ENCODE data around the gene ANKUB1.

ANKUB1 gene

DNA sequence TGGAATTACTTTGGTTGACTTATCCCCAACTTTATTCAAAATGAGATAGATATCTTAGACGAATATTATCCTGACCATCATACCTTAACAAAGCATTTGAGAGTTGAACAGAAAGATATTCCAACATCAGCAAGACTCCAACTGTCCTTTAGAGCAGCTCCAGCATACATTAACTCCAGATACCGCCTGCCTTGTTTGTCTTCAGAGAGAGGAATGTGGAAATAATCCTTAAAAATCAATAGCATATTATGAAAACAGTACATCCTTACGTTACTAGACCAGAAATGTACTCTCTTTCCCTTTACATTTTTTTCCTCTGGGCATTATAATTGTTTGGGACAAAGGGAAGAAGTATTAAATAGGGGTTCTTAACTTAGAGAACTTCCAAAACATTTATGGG lies 1.7 kb downstream of the ANKUB1 start:
- TF ChIP-seq, protein P1, sequence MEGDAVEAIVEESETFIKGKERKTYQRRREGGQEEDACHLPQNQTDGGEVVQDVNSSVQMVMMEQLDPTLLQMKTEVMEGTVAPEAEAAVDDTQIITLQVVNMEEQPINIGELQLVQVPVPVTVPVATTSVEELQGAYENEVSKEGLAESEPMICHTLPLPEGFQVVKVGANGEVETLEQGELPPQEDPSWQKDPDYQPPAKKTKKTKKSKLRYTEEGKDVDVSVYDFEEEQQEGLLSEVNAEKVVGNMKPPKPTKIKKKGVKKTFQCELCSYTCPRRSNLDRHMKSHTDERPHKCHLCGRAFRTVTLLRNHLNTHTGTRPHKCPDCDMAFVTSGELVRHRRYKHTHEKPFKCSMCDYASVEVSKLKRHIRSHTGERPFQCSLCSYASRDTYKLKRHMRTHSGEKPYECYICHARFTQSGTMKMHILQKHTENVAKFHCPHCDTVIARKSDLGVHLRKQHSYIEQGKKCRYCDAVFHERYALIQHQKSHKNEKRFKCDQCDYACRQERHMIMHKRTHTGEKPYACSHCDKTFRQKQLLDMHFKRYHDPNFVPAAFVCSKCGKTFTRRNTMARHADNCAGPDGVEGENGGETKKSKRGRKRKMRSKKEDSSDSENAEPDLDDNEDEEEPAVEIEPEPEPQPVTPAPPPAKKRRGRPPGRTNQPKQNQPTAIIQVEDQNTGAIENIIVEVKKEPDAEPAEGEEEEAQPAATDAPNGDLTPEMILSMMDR (IDR thresholded peaks at IDR 0.05; ENCODE audit: low read depth, low read length, missing control alignments), result no peak
- no peaks in the 10 kb centered on the region for H3K36me3 ChIP-seq (replicated peaks)
- no peak for DNase-seq
- no peak overlapping the region for H3K27ac ChIP-seq
- H3K4me3 ChIP-seq (ENCODE audit: low read depth, low read length), result no peak overlapping the region
- in situ Hi-C loops (cut with HindIII; ENCODE audit: low pct_ligation_motif_present, low sequenced_read_pairs), result no loop called here
- no peaks in the 10 kb centered on the region for H3K27me3 ChIP-seq (replicated peaks)

DNA sequence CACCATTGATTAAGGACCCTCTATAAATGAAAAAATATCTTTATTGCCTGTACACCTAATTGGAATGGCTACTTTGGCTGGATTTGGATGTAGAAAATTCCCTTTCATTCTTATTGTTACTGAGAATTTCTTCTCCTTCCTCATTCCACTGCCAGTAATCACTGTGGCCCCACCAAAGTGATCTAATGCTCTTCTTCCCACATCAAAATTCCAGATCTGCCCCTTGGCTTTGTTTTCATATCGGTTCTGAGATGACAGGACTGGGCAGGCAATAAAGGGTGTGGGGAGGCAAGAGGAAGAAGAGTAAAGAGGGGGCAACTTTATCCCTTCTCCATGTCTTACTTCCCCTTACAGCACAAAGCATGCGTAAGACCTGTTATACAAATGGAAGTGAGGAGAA lies 2.1 kb downstream of the ANKUB1 start:
- H3K27me3 ChIP-seq (replicated peaks), result no peaks in the 10 kb centered on the region
- H3K36me3 ChIP-seq (replicated peaks), result no peaks in the 10 kb centered on the region
- TF ChIP-seq, protein P1 (IDR thresholded peaks at IDR 0.05; ENCODE audit: low read depth, low read length, missing control alignments), result no peak
- H3K27ac ChIP-seq, result no peak overlapping the region
- H3K4me3 ChIP-seq (ENCODE audit: low read depth, low read length), result no peak overlapping the region
- in situ Hi-C loops (cut with HindIII; ENCODE audit: low pct_ligation_motif_present, low sequenced_read_pairs), result no loop called here
- DNase-seq, result peak; percentile 22

DNA sequence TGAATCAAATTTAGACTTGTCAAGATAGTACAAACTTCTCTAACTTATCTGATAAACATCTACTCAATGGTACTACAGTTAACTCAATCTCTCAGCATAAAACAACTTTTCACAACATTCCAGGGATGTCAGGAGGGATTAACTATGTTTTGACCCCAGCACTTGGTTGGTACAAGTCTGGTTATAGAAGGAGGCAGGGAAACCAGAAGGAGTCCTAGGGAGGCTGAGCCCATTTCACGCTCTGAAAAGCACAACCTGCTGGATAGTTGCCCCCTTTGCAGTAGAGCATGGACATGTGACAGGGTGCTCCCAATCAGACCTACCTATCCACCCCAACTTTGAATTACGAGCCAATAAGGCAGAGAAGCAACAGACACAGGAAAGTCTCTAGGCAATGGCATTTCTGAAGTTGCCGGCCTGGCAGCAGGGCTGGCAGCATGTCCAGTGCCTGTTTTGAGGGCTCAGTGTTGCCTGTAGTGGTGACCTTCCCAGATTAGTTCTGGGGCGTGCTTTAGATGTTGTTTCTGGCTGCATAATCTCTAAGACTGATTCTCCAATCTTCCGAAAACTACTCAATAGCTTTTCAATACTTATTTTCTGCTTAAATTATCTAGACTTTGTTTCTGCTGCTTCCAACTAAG lies 8.2 kb downstream of the ANKUB1 start:
- TF ChIP-seq, protein P1 (IDR thresholded peaks at IDR 0.05; ENCODE audit: low read depth, low read length, missing control alignments), result no peak
- no peak for DNase-seq
- Histone ChIP-seq H3K4me3 (ENCODE audit: low read depth, low read length) (no peak overlapping the region), H3K27ac (no peak overlapping the region), H3K27me3 (replicated peaks) (no peaks in the 10 kb centered on the region), H3K36me3 (replicated peaks) (no peaks in the 10 kb centered on the region)
- in situ Hi-C loops (cut with HindIII; ENCODE audit: low pct_ligation_motif_present, low sequenced_read_pairs), result no loop called here

DNA sequence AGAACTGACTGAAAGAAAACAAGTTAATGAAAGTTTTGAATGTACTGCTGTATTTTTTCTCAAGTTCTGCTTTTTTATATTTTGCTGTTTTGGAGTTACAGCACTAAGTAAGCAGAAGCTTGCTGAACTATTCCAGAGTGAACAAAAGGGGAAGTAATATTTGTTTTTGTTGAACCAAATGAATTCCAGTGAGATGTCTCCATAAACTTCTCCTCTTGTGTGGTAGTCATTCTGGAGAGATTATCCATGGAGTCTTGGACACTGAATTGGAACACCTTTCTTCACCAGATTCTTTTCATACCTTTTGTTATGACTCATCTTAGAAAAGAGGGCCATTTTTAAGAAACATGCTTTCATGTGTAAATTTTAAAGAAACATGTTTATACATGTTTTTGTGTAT lies 8.8 kb downstream of the ANKUB1 start:
- Histone ChIP-seq H3K36me3 (replicated peaks) (no peaks in the 10 kb centered on the region), H3K27ac (no peak overlapping the region), H3K27me3 (replicated peaks) (no peaks in the 10 kb centered on the region), H3K4me3 (ENCODE audit: low read depth, low read length) (no peak overlapping the region)
- TF ChIP-seq, protein P1 (IDR thresholded peaks at IDR 0.05; ENCODE audit: low read depth, low read length, missing control alignments), result no peak
- in situ Hi-C loops (cut with HindIII; ENCODE audit: low pct_ligation_motif_present, low sequenced_read_pairs), result no loop called here
- DNase-seq, result no peak

DNA sequence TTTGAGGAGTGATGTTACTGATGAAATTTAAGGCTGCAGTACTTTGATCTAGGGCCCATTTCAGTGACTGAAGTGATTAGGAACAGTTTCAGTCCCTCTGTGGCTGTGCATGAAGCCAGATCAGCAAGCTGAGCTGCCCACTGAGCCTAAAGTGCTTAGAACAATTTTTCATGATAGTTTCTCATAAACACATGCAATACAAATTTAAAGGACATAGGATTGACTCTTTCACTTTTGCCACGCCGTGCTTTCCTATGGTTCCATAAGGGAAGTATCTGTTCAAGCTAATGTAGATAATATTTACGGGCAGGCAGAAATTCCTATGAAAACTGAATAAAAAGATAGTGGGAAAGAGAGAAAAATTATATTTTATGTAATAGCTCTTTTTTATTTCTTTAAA lies 10.6 kb downstream of the ANKUB1 start:
- TF ChIP-seq, protein P1 (IDR thresholded peaks at IDR 0.05; ENCODE audit: low read depth, low read length, missing control alignments), result no peak
- no peak for DNase-seq
- no peaks in the 10 kb centered on the region for H3K27me3 ChIP-seq (replicated peaks)
- in situ Hi-C loops (cut with HindIII; ENCODE audit: low pct_ligation_motif_present, low sequenced_read_pairs), result no loop called here
- no peaks in the 10 kb centered on the region for H3K36me3 ChIP-seq (replicated peaks)
- H3K4me3 ChIP-seq (ENCODE audit: low read depth, low read length), result no peak overlapping the region
- no peak overlapping the region for H3K27ac ChIP-seq

DNA sequence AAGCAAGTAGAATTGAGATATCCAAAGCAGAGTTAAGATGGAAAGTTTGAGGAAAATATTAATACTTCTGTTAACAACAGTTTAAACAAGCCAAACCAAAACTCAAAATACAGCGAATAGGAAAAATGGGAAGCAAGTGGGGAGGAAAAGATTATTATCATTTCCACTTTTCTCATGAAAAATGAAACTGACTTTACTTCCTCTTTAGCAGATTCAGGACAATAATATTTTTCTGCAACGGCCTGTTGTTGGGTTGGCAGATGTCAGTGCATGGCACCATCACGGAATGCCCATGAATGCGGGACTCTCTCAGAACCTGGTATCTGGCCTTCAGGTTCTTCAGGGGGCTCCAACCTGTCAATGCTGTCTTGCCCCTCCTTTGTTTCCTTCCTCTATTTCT lies 11.1 kb downstream of the ANKUB1 start:
- Histone ChIP-seq H3K27me3 (replicated peaks) (no peaks in the 10 kb centered on the region), H3K27ac (no peak overlapping the region), H3K36me3 (replicated peaks) (no peaks in the 10 kb centered on the region), H3K4me3 (ENCODE audit: low read depth, low read length) (no peak overlapping the region)
- in situ Hi-C loops (cut with HindIII; ENCODE audit: low pct_ligation_motif_present, low sequenced_read_pairs), result no loop called here
- no peak for DNase-seq
- TF ChIP-seq, protein P1 (IDR thresholded peaks at IDR 0.05; ENCODE audit: low read depth, low read length, missing control alignments), result no peak
